UCSD-AML1 (cell line): Measurements from ENCODE around the gene SLC26A1.

Source experiments
- DNase-seq: peaks from one replicate; lab custom pipeline; 2025; ENCODE audit not compliant: unreplicated experiment; lab: John Stamatoyannopoulos, UW

SLC26A1 gene

DNA sequence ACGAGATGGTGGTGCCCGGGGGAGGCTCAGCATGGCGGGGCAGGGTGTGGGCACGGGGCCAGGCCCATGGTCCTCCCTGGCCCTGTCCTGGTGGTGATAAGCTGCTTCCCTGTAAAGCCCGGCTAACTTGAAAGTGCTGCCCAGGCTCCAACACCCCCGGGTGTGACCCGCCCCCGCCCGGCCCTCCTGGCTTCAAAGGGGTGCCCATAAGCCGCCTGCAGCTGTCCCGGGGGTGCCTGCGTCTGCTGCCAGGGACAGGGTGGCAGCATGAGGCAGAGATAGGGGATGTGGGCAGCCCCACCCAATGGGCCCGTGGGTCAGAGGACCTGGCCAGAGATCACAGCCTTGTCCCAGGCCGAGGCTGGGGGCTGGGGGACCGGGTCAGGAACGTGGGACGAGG, 36.3 kb upstream of the SLC26A1 start:
- DNase-seq: no peak

DNA sequence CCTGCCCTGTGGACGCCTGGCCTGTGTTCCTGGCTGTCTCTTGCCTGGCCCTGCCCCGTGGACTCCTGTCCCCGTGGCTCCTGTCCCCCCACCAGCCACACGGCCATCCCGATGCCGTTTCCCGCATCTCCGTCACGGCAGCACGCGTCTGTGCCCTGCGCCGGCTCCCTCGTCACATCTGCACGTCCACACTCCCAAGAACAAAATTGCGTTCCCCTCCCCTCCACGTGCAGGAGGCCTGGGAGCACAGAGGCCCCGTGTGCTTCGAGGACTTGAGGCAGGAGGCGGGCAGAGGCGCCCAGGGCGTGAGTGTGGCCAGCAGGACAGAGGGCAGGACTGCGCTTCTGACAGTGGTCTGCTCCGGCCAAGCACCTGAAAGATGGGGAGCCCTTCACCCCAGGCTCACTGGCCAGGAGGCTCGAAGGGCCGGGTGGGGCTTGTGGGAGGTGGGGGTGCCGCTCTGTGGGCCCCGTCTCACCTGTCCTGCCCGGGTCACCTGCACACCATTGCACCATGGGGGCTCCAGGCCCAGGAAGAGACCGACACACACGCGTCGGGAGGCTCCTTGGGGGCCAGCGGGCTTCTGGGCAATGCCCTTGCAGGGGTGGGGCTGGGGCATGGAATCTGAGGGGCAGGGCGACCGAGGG, 35.5 kb upstream of the SLC26A1 start:
- DNase-seq: no peak

DNA sequence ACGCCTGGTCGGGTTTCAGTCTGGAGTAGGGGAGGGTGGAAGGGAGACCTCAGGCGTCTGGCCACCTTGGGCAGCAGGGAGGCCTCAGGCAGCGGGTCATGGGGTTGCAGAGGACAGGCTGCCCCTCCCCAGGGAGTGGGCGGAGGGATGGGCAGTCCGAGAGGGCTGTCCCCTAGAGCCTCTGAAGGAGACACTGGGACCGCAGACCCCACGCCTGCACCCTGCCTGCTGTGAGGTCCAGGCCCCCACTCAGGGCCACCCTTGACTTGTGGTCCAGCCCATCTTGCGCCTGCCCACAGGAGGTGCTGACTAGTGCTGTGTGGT, 34.7 kb upstream of the SLC26A1 start:
- DNase-seq: no peak

DNA sequence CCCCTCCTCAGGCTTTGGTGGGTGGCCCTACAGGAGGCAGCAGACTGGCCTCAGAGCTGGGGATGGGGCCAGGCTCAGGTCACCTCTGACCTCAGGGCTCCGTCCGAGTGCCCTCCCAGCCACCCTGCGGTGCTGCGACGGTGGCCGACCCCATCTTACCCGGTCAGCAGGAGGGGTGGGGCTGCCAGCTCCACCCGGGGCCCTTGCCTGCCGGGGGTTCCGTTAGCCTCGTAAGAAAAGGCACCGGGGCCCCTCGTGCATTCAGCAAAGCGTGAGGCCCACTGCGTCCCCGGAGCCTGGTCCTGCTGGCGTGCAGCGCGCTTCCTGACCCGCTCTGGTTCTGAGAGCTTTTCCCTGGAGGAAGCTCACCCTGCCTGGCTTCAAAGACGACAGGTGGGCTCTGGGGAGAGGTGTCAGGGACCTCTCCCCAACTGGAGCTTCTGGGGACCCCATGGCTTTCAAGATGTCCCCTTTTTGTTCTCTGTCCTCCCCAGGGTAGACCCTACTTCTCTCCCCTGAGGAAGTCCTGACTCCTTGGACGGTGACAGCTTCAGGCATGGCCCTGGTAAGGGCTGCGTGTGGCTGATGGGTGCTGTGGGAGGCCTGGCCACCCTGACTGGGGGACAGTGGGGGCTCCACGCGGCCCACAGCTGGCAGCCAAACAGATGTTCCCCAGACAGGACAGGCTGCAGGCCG, 34.2 kb upstream of the SLC26A1 start:
- no peak for DNase-seq

DNA sequence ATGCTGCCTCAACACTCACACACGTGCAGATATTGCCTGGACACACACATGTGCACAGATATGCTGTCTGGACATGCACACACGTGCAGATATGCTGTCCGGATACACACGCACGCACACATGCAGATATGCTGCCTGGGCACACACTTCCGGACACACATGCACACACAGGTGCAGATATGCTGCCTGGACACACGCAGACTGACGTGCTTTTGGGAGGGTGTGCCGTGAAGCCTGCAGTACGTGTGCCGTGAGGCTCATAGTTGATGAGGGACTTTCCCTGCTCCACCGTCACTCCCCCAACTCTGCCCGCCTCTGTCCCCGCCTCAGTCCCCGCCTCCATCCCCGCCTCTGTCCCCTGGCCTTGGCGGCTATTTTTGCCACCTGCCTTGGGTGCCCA, 32.9 kb upstream of the SLC26A1 start:
- no peak for DNase-seq

DNA sequence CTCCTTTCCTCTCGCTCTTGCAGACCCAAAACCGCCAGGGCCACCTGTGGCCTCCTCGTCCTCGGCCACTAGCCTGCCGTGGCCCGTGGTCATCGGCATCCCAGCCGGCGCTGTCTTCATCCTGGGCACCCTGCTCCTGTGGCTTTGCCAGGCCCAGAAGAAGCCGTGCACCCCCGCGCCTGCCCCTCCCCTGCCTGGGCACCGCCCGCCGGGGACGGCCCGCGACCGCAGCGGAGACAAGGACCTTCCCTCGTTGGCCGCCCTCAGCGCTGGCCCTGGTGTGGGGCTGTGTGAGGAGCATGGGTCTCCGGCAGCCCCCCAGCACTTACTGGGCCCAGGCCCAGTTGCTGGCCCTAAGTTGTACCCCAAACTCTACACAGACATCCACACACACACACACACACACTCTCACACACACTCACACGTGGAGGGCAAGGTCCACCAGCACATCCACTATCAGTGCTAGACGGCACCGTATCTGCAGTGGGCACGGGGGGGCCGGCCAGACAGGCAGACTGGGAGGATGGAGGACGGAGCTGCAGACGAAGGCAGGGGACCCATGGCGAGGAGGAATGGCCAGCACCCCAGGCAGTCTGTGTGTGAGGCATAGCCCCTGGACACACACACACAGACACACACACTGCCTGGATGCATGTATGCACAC, 31.8 kb upstream of the SLC26A1 start:
- DNase-seq: no peak

DNA sequence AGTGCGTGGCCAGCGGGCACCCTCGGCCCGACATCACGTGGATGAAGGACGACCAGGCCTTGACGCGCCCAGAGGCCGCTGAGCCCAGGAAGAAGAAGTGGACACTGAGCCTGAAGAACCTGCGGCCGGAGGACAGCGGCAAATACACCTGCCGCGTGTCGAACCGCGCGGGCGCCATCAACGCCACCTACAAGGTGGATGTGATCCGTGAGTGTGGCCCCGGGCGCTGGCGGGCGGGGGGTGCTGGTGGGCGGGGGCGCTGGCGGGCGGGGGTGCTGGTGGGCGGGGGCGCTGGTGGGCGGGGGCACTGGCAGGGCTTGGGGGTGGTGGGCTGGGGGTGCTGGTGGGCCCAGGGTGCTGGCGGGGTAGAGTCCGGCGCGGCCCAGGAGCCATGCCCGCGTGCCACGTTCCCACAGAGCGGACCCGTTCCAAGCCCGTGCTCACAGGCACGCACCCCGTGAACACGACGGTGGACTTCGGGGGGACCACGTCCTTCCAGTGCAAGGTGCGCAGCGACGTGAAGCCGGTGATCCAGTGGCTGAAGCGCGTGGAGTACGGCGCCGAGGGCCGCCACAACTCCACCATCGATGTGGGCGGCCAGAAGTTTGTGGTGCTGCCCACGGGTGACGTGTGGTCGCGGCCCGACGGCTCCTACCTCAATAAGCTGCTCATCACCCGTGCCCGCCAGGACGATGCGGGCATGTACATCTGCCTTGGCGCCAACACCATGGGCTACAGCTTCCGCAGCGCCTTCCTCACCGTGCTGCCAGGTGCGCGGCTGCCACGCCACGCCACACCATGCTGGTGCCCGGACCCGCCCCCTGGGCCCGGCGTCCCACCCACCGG, 30.9 kb upstream of the SLC26A1 start:
- no peak for DNase-seq

DNA sequence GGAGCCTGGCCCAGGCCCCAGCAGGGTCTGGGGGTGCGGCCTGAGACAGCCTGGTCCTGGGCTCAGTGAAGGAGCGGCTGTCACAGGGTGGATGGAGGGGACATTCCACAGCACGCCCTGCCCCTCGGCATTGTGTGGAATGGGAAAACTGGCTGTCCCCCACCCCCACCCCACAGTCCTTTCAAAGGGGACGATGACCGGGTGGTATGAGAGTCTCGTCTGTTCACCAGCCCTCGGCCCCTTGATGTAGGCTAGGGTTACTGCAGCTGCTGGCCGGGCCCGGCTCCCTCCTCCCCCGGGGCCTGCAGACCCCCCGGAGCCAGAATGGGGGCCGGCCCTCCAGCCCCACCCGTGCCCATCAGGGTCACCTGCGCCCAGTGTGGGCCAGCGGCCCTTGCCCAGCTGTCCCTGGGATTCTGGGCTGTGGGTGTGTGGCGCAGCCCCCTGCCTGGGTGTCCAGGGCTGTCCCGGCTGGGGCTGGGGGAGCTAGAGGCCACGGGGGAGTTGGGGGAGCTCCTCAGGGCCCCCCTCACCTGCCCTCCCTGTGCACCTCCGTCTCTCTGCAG, 30.0 kb upstream of the SLC26A1 start:
- no peak for DNase-seq

DNA sequence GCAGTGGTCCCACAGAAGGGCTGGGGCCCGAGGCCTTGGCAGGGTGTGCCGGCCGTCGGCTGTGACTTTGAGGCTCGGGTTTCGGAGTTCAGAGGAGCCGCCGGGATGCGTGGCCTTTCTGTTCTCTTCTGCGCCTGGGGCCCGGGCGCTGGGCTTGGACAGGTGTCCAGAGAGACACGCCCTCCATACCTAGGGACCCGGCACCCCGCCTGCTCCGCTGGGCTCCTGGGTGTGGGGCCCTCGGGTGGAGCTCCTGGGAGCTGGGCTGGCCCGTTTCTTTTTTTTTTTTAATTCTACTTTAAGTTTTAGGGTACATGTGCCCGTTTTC, 29.5 kb upstream of the SLC26A1 start:
- DNase-seq: no peak

DNA sequence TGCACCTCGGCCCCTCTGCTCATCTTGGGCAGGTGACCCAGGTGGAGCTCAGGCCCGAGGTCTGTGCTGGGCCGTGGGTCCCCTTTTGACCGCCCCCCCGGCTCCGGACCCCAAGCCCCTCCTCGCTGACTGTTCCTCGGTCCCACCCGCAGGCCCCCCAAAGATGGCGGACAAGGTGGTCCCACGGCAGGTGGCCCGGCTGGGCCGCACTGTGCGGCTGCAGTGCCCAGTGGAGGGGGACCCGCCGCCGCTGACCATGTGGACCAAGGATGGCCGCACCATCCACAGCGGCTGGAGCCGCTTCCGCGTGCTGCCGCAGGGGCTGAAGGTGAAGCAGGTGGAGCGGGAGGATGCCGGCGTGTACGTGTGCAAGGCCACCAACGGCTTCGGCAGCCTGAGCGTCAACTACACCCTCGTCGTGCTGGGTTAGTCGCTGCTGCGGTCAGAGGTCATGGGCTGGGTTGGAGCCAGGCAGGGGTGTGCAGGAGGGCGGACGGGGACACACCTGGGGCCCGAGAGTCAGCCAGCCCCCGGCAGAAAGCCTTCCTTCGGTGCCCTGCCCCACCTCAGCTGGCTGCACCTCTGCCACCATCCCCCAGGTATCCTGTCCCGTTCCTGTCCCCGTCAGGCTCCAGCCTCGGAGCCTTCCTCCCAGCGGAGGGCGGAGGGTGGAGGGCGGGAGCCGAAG, 29.0 kb upstream of the SLC26A1 start:
- DNase-seq: no peak

DNA sequence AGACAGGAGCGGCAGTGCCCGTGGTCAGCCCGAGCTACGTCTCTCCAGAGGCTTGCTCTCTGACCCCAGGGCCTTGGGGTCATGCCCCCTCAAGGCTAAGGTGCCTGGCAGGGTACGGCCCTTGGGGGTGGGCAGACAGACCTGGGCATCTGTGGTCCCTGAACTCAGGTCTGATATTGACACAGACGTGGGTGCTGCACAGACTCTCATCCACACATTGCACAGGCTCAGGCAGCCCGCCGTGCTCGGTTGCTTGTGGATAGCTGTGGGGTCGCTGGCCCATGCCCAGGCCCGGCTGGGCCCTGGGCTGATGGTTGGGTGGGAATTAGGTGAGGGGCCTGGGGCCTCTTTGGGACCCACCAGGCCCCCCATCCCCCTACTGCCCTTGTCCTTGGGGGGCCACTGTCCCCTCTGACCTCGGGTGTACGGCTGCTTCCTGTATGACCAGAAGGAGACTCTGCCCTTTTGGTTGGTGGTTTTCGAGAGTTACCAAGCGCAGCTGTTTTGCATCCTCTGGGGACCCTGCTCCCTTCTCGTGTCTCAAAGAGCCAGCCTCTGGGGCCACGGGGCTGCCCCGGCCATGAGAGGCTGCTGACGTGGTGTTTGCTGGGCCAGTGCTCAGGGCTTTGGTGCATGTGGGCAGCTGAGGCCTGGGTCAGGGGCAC, 28.3 kb upstream of the SLC26A1 start:
- no peak for DNase-seq

DNA sequence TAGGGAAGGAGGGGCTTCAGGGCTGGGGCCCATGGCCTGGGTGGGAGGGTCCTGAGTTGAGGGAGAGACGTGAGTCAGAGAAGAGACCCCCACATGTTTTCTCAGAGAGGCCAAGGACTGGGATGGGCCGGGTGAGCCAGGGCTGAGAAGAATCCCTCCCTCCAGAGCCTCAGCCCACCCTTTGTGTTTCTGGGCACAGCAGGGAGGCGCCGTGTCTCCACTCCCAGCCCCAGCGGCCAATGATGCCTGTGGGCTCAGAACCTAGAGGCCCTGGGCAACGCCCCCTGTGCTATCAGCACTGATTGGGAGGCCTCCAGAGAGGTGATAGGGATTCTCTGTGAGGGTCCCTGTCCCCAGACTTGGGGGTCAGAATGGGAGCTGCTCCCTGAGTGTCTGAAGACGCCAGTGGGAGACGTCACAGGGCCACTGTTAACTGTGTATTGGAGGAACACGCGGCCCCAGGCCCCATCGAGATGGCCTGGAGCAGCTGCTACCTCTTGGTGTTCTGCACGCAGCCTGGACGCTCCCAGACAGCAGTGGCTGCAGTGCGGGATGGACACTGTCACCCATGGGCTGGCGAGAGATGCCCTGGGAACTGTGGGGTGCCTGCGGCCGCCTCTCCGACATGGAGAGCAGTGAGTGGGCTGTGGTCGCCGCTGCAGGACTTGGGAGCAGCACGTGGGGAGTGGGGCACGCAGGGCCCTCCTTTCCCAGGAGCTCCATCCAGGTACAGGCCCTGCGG, 26.7 kb upstream of the SLC26A1 start:
- no peak for DNase-seq

DNA sequence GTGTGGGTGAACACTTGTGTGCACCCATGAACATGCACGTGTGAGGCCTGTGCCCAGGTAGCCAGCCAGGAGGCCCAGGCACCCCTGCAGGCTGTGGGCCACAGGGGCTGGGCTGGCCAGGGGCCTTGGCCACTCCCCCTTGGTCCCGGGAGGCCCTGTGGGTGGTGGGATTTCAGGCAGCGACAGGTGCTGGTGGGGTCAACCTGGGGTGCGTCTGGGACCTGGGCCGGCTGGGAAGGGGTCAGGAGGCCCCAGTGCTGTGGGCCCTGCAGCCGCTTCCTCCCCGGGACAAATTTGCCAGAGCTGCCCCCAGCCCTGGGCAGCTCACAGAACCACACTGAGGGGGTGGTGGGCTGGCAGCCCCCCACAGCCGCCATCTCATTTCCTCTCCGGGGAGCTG, 26.1 kb upstream of the SLC26A1 start:
- DNase-seq: no peak

DNA sequence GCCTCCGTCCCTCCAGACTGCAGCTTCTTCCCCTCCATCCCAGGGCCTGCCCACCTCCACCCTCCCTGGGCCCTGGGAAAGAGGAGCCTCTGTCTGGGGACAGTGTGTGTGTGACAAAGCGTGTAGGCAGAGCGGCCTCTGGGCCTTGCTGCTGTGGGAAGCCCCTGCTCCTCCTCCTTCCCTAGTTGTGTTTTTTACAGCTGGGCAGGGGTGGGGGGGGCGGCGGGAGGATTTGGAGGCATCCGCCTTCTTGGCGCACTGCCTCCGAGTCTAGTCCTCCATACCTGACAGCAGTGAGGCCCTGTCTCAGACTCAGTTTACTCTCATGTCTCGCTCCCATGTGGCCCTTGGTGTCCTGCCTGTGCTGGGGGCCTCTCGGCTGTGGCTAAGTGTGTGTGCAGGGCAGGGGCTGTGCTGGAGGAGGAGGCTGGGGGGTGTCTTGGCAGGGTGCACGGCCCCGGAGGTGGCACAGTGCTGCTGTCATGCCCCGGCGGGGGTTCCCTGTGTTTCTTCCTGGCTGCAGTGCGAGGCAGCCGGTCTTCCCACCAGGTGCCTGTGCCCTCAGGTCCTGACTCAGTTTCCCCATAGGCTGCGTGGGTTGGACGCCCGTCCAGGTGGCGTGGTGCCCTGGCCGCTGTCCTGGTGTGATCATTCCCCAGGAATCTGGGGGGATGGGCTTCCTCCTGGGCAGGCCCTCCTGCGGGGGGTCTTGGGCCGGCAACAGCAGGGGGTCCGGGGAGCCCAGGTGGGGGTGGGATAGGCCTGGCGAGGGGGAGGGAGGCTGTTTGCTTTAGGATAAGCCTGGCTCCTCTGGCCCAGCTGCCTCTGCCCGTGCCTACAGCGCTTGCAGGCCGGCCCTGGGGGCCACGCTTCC, 25.2 kb upstream of the SLC26A1 start:
- DNase-seq: no peak

DNA sequence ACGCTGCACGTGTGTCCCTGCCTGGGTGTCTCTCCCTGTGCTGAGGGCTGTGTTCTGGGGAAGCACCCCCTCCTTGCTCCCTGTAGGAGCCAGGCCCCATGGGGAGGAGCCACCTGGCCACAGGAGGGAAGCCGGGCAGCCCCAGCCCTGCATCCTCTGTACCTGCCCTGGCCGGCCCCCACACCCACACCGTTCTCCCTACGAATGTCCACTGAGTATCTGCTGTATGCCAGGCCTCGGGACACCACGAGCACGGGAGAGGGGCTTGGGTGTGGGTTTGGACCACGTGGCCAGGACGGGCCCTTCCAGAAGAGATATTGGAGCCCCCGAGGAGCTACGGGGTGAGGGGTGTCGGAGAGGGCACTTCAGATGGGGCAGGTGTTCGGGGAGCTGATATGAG, 24.5 kb upstream of the SLC26A1 start:
- DNase-seq: no peak

DNA sequence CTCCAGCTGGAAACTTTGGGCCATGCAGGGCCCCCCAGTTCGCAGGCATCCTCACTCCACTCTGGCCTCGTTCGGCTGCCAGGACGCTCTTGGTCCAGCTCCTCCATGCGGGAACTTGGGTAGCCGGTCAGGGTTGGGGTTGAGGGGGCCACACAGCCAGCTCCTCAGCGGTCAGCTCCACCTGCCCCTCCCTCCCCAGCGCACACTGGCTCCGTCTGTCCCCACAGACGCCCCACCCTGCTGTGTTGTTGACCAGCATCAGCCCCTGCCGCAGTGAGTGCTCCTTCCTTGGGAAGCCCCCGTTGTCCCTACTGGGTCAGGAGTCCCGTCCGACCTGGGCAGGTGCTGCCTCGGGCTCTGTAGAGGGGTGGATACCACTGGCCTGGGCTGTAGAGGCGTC, 24.0 kb upstream of the SLC26A1 start:
- DNase-seq: no peak

DNA sequence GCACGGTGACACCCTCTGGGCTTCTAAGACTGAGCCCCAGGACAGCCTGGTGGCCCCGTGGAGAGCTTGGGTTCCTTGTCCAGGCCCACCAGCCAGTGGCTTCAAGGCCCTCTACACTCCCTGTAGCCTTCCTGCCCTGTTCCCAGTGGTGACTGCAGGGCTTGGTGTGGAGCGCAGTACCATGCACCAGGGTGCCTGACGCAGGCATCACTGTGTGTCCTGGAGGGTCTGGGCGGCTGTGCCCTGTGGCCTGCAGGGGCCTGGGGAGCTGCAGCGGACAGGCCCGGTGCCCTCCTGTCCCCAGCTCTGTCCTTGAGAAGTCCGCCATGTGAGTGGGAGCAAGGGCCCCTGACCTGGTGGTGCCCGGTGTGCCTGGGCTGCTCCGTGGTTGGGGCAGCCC, 22.5 kb upstream of the SLC26A1 start:
- no peak for DNase-seq

DNA sequence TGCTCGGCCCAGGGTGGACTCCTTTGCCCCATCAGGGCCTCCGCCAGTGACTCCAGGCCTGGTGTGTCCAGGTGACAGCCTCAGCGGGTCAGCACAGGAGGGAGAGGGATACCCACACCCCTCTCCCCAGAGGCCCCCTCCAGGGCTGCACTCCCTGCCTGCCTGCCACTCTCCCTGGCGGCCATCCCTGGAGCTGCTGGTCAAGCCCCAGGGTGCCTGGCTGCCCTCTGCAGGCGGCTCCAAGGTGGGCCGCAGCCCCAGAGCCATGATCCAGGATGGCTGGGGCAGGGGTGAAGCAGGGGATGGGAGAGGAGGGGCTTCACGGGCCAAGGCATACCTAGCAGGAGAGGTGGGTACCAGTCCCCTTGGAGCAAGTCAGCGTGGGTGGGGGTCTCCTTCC, 22.0 kb upstream of the SLC26A1 start:
- no peak for DNase-seq
